K562 (cell line): ENCODE data around the gene SEC14L5. TPM values are rescaled to one million over a fixed set of nuclear protein-coding genes. Genes with fewer than 3 reads are reported as not detected.
A peak's percentile ranks its signal among the peaks of the same experiment; 100 is the strongest.

Source experiments
- ATAC-seq: fragments of 200-7000 bp; cut with Tn5 transposase; 3 replicates; pipeline ENCODE4 v1.9.1; 2020; ENCODE audit warnings: moderate library complexity
- BruUV-seq: library from RNA; stranded (reverse); fragments of 400-500 nt; replicated peaks from 2 replicates; lab custom pipeline; 2021; lab: Mats Ljungman, UMichigan
- CTCF ChIA-PET: fragments of 300-600 bp; formaldehyde crosslinking; extraction: SDS; loops from one replicate; lab custom pipeline; 2021; ENCODE audit warnings: low intra/inter-chr PET ratio; lab: Yijun Ruan, JAX
- POLR2A ChIA-PET: fragments of 300-600, 350-650 bp; sonication (Branson Sonifier 250); formaldehyde crosslinking; extraction: SDS; loops from one replicate; lab custom pipeline; 2021; ENCODE audit warnings: antibody characterized with exemption, inconsistent platforms; lab: Yijun Ruan, JAX
- DNase-seq, 4 experiments: peaks; one replicate each; pipeline versions ENCODE4 v3.0.0 to v3.0.0-alpha.2; 2011 to 2018; ENCODE audit warnings: low spot score in 3 of 4, mixed read lengths in 3 of 4; ENCODE audit errors: extremely low read depth in 1 of 4
- FAIRE-seq: peaks from 2 replicates; lab custom pipeline; 2011; peaks lifted over from hg19 to GRCh38; lab: Jason Lieb, UNC
- H2AFZ ChIP-seq: 2 replicates; pipeline ENCODE4 v1.6.0; 2011; ENCODE audit warnings: low read depth, low read length, control low read depth, inconsistent platforms
- H3K27ac ChIP-seq: fragments of 200-600 bp; 3 replicates; pipeline ENCODE4 v1.8.0; 2011; ENCODE audit warnings: low read depth, mild to moderate bottlenecking, control low read depth, inconsistent platforms, low read length, moderate library complexity, mixed read lengths; ENCODE audit errors: extremely low read depth
- H3K27me3 ChIP-seq, 2 experiments: fragments of 300-600 bp in 1 of 2; 2 replicates in 1 of 2; 3 replicates in 1 of 2; pipeline versions ENCODE4 v1.6.0 to v1.8.0; 2011; ENCODE audit warnings: inconsistent platforms in 2 of 2, low read length in 2 of 2, mild to moderate bottlenecking in 1 of 2, mixed read lengths in 1 of 2, moderate library complexity in 1 of 2; ENCODE audit not compliant: control insufficient read depth in 2 of 2, insufficient read depth in 2 of 2
- H3K36me3 ChIP-seq: fragments of 300-600 bp; 3 replicates; pipeline ENCODE4 v1.8.0; 2011; ENCODE audit warnings: mild to moderate bottlenecking, low read length, inconsistent platforms; ENCODE audit not compliant: control insufficient read depth, insufficient read depth
- H3K4me1 ChIP-seq, 2 experiments: fragments of 200-600 bp in 1 of 2; replicated peaks in 1 of 2; 2 replicates in 1 of 2; 3 replicates in 1 of 2; pipeline versions ENCODE4 v1.5.1 to v1.8.0; 2011; ENCODE audit warnings: inconsistent platforms in 2 of 2, low read length in 2 of 2, mild to moderate bottlenecking in 1 of 2, mixed read lengths in 1 of 2, moderate library complexity in 1 of 2; ENCODE audit not compliant: control insufficient read depth in 2 of 2, insufficient read depth in 2 of 2
- H3K4me2 ChIP-seq: 2 replicates; pipeline ENCODE4 v1.6.1; 2011; ENCODE audit warnings: low read length, control low read depth, inconsistent platforms, mixed read lengths; ENCODE audit not compliant: insufficient read depth
- H3K4me3 ChIP-seq: fragments of 200-600 bp; sonication (generic), shearing (Covaris generic); 2 replicates; pipeline ENCODE4 v1.5.1; 2016; ENCODE audit warnings: control low read depth, inconsistent platforms
- H3K79me2 ChIP-seq: fragments of 200-600 bp; 3 replicates; pipeline ENCODE4 v1.8.0; 2011; ENCODE audit warnings: low read length, inconsistent platforms; ENCODE audit not compliant: control insufficient read depth, insufficient read depth
- H3K9ac ChIP-seq, 2 experiments: 2 replicates each; pipeline versions ENCODE4 v1.6.0 to v1.6.1; 2011; ENCODE audit warnings: low read depth in 2 of 2, low read length in 2 of 2, control low read depth in 1 of 2, inconsistent platforms in 1 of 2, mild to moderate bottlenecking in 1 of 2, mixed read lengths in 1 of 2; ENCODE audit not compliant: insufficient read depth in 1 of 2
- H3K9me1 ChIP-seq: one replicate; pipeline ENCODE4 v1.6.0; 2011; ENCODE audit warnings: inconsistent platforms, mild to moderate bottlenecking, low read length, moderate library complexity; ENCODE audit not compliant: control insufficient read depth, insufficient read depth
- H3K9me3 ChIP-seq: replicated peaks from 2 replicates; pipeline ENCODE4 v1.5.1; 2011; ENCODE audit warnings: low read depth, low read length, inconsistent platforms; ENCODE audit not compliant: control insufficient read depth, insufficient read depth
- H4K20me1 ChIP-seq: replicated peaks from 2 replicates; pipeline ENCODE4 v1.6.1; 2011; ENCODE audit warnings: low read length, inconsistent platforms, mixed read lengths; ENCODE audit not compliant: control insufficient read depth, insufficient read depth
- ARNT ChIP-seq, 2 experiments: fragments of 450-650 bp; IDR thresholded peaks; 2 replicates each; pipeline ENCODE4 v1.6.1; 2016; ENCODE audit warnings: mild to moderate bottlenecking in 1 of 2
- HEY1 ChIP-seq: fragments of 250-450 bp; sonication (Bioruptor Pico); IDR thresholded peaks from 2 replicates; pipeline ENCODE4 v1.5.0; 2020; ENCODE audit warnings: mild to moderate bottlenecking, moderate library complexity, borderline replicate concordance
- SRSF3 ChIP-seq: fragments of 200-400 bp; formaldehyde crosslinking; IDR thresholded peaks from 2 replicates; pipeline ENCODE4 v1.6.1; 2016; ENCODE audit warnings: mild to moderate bottlenecking, low read length, moderate library complexity; ENCODE audit not compliant: insufficient read depth
- ZNF121 ChIP-seq: sonication (generic); formaldehyde crosslinking; conservative IDR thresholded peaks from 2 replicates; pipeline ENCODE4 v1.8.0; 2022; ENCODE audit warnings: missing genetic modification reagents
- WGBS: fragments of 100-300 bp; shearing (Covaris generic); methylation state at CpG from one replicate; pipeline ENCODE4 v1.1.6; 2016; ENCODE audit warnings: low coverage, mixed read lengths; ENCODE audit not compliant: insufficient coverage; ENCODE audit errors: missing lambda C conversion rate; 5-methylcytosine and 5-hydroxymethylcytosine counted together
- in situ Hi-C: fragments of 300-500 bp; cut with MboI; formaldehyde crosslinking; loops from 4 replicates; pipeline ENCODE4 v1.15.0; 2018; ENCODE audit warnings: inconsistent platforms, mixed read lengths
- intact Hi-C: fragments of 100-400 bp; cut with micrococcal nuclease; formaldehyde crosslinking; loops from 2 replicates; pipeline ENCODE4 v1.14.2; 2022
- polyA plus RNA-seq, 8 experiments: library from polyadenylated mRNA; depleted of rRNA in 4 of 8; stranded (reverse) in 5 of 8; unstranded in 3 of 8; fragments of >200 nt; fragmentation: Nextera tagmentation in 2 of 8; fragmentation: Illumina TruSeq in 1 of 8; extraction: Ambion mirVana in 2 of 8; extraction: Trizol in 1 of 8; gene quantifications; 2 replicates each; pipeline versions ENCODE4 v1.2.1 to v1.2.3, GENCODE V29; 2011 to 2014; ENCODE audit warnings: inconsistent platforms in 1 of 8, missing spikeins in 1 of 8
- total RNA-seq, 7 experiments: library from RNA; depleted of rRNA in 6 of 7; stranded (reverse); fragments of >200 nt in 6 of 7; fragmentation: Illumina TruSeq in 2 of 7; extraction: Trizol in 2 of 7; gene quantifications; 2 replicates each; pipeline versions ENCODE4 v1.2.1 to v1.2.3, GENCODE V29; 2011 to 2021; ENCODE audit warnings: low replicate concordance in 1 of 7

Gene SEC14L5
- total and polyA plus RNA-seq, 9 of the 15 experiments (the other 6 are each of a cell fraction or from before 2014, with no cell fraction given): 0.11 TPM; not detected in 8

DNA sequence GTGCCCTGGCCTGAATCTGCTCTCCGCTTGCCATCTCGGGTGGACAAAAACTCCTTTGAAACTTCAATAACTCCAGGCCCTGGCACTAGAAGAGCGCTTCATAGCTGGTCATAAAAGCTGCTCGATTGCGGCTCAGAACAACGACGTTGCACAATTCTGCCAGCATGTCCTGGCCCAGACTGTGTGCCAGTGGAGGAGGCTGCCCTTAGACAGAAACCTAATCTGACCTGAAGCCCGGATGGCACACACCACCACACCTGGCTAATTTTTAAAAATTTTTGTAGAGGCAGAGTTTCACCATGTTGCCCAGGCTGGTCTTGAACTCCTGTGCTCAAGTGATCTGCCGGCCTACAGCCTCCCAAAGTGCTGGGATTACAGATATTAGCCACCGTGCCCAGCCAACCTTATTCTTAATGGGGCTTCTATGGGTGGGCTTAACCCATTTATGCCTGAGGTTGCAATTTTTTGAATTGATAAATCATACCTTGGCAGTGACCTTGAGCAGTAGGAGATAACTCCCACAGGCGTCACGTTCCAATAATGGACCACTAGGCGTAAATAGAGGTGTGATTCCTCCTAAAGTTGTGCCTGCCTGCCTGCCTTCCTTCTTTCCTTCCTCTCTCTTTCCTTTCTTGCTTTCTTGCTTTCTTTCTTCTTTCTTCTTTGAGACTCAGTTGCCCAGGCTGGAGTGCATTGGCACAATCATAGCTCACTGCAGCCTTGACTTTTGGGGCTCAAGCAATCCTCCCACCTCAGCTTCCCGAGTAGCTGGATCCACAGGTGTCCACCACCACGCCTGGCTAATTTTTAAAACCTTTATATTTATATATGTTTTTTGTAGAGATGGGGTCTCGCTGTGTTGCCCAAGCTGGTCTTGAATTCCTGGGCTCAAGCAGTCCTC is 20.1 kb upstream of the SEC14L5 start:
- intact Hi-C loops: loop anchor here (10.0 kb wide), 1 partner anchor 53 kb away; no protein-coding TSS in a partner anchor
- Histone ChIP-seq H3K27ac (no peak overlapping the region), H3K36me3 (no peaks in the 10 kb centered on the region), H2AFZ (peak overlapping the region; percentile 55; the same call in 1 of the 2 replicates), H3K27me3 (peaks cover 24 to 58% of the 10 kb centered on the region in 2 experiments; a peak in 4 of 5 replicates), H3K4me1 (peaks cover 0 to 18% of the 10 kb centered on the region in 2 experiments; a peak in 3 of 5 replicates), H3K9ac (no peak overlapping the region), H3K79me2 (no peaks in the 10 kb centered on the region), H3K4me3 (no peak overlapping the region), H3K4me2 (0 out of 2 replicates have a peak overlapping the region, but pooled peaks have one; percentile 63), H3K9me1 (no peaks in the 10 kb centered on the region)
- DNase-seq (no peak), ATAC-seq (no peak), FAIRE-seq (no peak)
- WGBS: 48% methylated on average over 16 of the region's 16 CpGs
- BruUV-seq: no TSS peak
- ChIA-PET CTCF (interaction anchor here (0.6 kb wide), 1 partner anchor 114 kb away, joined by 5 read pairs; no protein-coding TSS in a partner anchor), POLR2A (interaction anchor here (0.5 kb wide), 1 partner anchor 414 kb away, joined by 3 read pairs; no protein-coding TSS in a partner anchor)
- TF ChIP-seq ARNT (IDR thresholded peaks at IDR 0.05) (no peak), SRSF3 (no peak)
- TF ChIP-seq, all 486 proteins: peak for 0
- no peaks in the 10 kb centered on the region for H3K9me3 ChIP-seq
- in situ Hi-C loops: no loop called here
- H4K20me1 ChIP-seq: peaks cover 21% of the 10 kb centered on the region

DNA sequence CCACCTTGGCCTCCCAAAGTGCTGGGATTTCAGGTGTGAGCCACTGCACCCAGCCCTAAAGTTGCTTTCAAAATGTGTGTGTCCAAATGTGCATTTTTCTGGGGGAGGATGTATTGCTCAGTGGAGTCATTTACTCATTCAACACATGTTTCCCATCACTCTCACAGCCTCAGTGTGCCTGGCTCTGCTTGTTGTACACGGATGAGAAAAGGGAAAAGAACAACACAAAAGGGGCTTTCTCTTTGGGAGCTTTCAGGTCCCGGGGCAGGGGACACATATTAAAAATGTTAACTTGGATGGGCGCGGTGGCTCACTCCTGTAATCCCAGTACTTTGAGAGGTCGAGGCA is 19.5 kb upstream of the SEC14L5 start:
- H3K4me1 ChIP-seq: peaks cover 0 to 25% of the 10 kb centered on the region in 2 experiments; a peak in 3 of 5 replicates
- CTCF ChIA-PET: interaction anchor here (0.6 kb wide), 1 partner anchor 113 kb away, joined by 5 read pairs; no protein-coding TSS in a partner anchor

More for the DNA sequence above, 19.5 kb upstream of the SEC14L5 start:
- H3K4me2 ChIP-seq: no peak overlapping the region
- TF ChIP-seq ZNF121 (CRISPR knock-in tag) (0 out of 2 replicates have a peak, but pooled peaks have one; percentile 5), HEY1 (CRISPR knock-in tag) (no peak)
- H3K9ac ChIP-seq: no peak overlapping the region
- FAIRE-seq (no peak), DNase-seq (no peak), ATAC-seq (no peak)
- H3K27ac ChIP-seq: no peak overlapping the region
- WGBS: 5% methylated on average over 4 of the region's 5 CpGs
- H3K79me2 ChIP-seq: no peaks in the 10 kb centered on the region
- in situ Hi-C loops: no loop called here
- no peak overlapping the region for H2AFZ ChIP-seq
- H3K36me3 ChIP-seq: no peaks in the 10 kb centered on the region
- no TSS peak for BruUV-seq
- intact Hi-C loops: loop anchor here (10.0 kb wide), 1 partner anchor 54 kb away; no protein-coding TSS in a partner anchor
- H3K9me3 ChIP-seq: no peaks in the 10 kb centered on the region
- POLR2A ChIA-PET: interaction anchor here (0.7 kb wide), 1 partner anchor 1210 kb away, joined by 3 read pairs; no protein-coding TSS in a partner anchor
- no peaks in the 10 kb centered on the region for H3K9me1 ChIP-seq
- peaks cover 14% of the 10 kb centered on the region for H4K20me1 ChIP-seq
- H3K27me3 ChIP-seq: peaks cover 18 to 57% of the 10 kb centered on the region in 2 experiments; a peak in 4 of 5 replicates
- no peak overlapping the region for H3K4me3 ChIP-seq
